Panc1 (cell line): ENCODE data around the gene SAMD1.

Source experiments
- CTCF ChIP-seq: fragments of 450-650 bp; IDR thresholded peaks from 2 replicates; pipeline ENCODE4 v1.5.1; 2017; ENCODE audit warnings: mild to moderate bottlenecking
- POLR2AphosphoS5 ChIP-seq: IDR thresholded peaks from 2 replicates; pipeline ENCODE4 v1.6.1; 2012; ENCODE audit warnings: mild to moderate bottlenecking, low read depth, low read length, moderate library complexity

GRCh38 chr19:14114439-14114838 lies 23.9 kb upstream of the SAMD1 start:
- TF ChIP-seq CTCF (no peak), POLR2AphosphoS5 (no peak)
